ENCODE measurements around the gene SLC34A3. TPM values are rescaled to one million over a fixed set of nuclear protein-coding genes. Genes with fewer than 3 reads are reported as not detected.

Gene SLC34A3
- total RNA-seq, 1 donor from 2014 or later = not detected

- no peak for DNase-seq (ENCODE audit: low read depth)
These were observed 32.8 kb downstream of the SLC34A3 start for GRCh38 chr9:137263506-137263905.

GRCh38 chr9:137264067-137264466 is 33.4 kb downstream of the SLC34A3 start:
- no peak for TF ChIP-seq CTCF (IDR thresholded peaks at IDR 0.05; ENCODE audit: insufficient read depth, low read length, severe bottlenecking)
- Histone ChIP-seq H3K4me3 (ENCODE audit: low read depth, low read length) (no peak overlapping the region), H3K27me3 (ENCODE audit: control insufficient read depth, insufficient read depth, low read length) (no peaks in the 10 kb centered on the region), H3K36me3 (ENCODE audit: control insufficient read depth, insufficient read depth, low read length) (peaks cover 25% of the 10 kb centered on the region)
- FAIRE-seq = no peak
- no peak for DNase-seq (ENCODE audit: low read depth)

More at GRCh38 chr9:137263506-137263905, 32.8 kb downstream of the SLC34A3 start:
- Histone ChIP-seq H3K36me3 (ENCODE audit: control insufficient read depth, insufficient read depth, low read length) (peaks cover 26% of the 10 kb centered on the region), H3K27me3 (ENCODE audit: control insufficient read depth, insufficient read depth, low read length) (no peaks in the 10 kb centered on the region), H3K4me3 (ENCODE audit: low read depth, low read length) (no peak overlapping the region)
- FAIRE-seq = no peak
- no peak for TF ChIP-seq CTCF (IDR thresholded peaks at IDR 0.05; ENCODE audit: insufficient read depth, low read length, severe bottlenecking)

- peaks cover 23% of the 10 kb centered on the region for H3K36me3 ChIP-seq (ENCODE audit: control insufficient read depth, insufficient read depth, low read length)
- no peak for DNase-seq (ENCODE audit: low read depth)
These were observed 34.9 kb downstream of the SLC34A3 start for GRCh38 chr9:137265496-137266161.

GRCh38 chr9:137266162-137266527 is 35.4 kb downstream of the SLC34A3 start:
- no peak for FAIRE-seq
- DNase-seq (ENCODE audit: low read depth) = no peak

More at GRCh38 chr9:137265496-137266161, 34.9 kb downstream of the SLC34A3 start:
- H3K4me3 ChIP-seq (ENCODE audit: low read depth, low read length) = no peak overlapping the region
- no peak for FAIRE-seq
- H3K27me3 ChIP-seq (ENCODE audit: control insufficient read depth, insufficient read depth, low read length) = no peaks in the 10 kb centered on the region
- TF ChIP-seq CTCF (IDR thresholded peaks at IDR 0.05; ENCODE audit: insufficient read depth, low read length, severe bottlenecking) = no peak

GRCh38 chr9:137266585-137267453 is 36.1 kb downstream of the SLC34A3 start:
- peaks cover 28% of the 10 kb centered on the region for H3K36me3 ChIP-seq (ENCODE audit: control insufficient read depth, insufficient read depth, low read length)
- no peak for DNase-seq (ENCODE audit: low read depth)
- no peak for FAIRE-seq
- no peaks in the 10 kb centered on the region for H3K27me3 ChIP-seq (ENCODE audit: control insufficient read depth, insufficient read depth, low read length)
- TF ChIP-seq CTCF (IDR thresholded peaks at IDR 0.05; ENCODE audit: insufficient read depth, low read length, severe bottlenecking) = no peak
- no peak overlapping the region for H3K4me3 ChIP-seq (ENCODE audit: low read depth, low read length)

More at GRCh38 chr9:137266162-137266527, 35.4 kb downstream of the SLC34A3 start:
- no peak for TF ChIP-seq CTCF (IDR thresholded peaks at IDR 0.05; ENCODE audit: insufficient read depth, low read length, severe bottlenecking)
- Histone ChIP-seq H3K4me3 (ENCODE audit: low read depth, low read length) (no peak overlapping the region), H3K36me3 (ENCODE audit: control insufficient read depth, insufficient read depth, low read length) (peaks cover 26% of the 10 kb centered on the region), H3K27me3 (ENCODE audit: control insufficient read depth, insufficient read depth, low read length) (no peaks in the 10 kb centered on the region)
